Cardiac septum (tissue), 1 donor: ENCODE measurements around the gene UFC1. TPM values are rescaled to one million over a fixed set of nuclear protein-coding genes. Genes with fewer than 3 reads are reported as not detected.
A peak's percentile ranks its signal among the peaks of the same experiment; 100 is the strongest.

Experiments
- DNase-seq: peaks from one replicate; pipeline ENCODE4 v3.0.0-alpha.2; 2020; ENCODE audit warnings: low spot score
- intact Hi-C: fragments of 100-400 bp; cut with DNase I; formaldehyde crosslinking; loops from one replicate; pipeline ENCODE4 v1.14.0; 2022
- total RNA-seq: library from RNA; stranded (reverse); fragmentation: NEBNext Ultra II Directional; extraction: Animal tissue kit (Norgen Biotek cat#: 25700); gene quantifications from one replicate; pipeline ENCODE4 v1.2.1, GENCODE V29; 2021
- donor health status: DM: no; HTN: no; CAD: no.

UFC1 gene
- total RNA-seq, 1 donor from 2014 or later, result 73.6 TPM

GRCh38 chr1:161131523-161132409, 22.0 kb upstream of the UFC1 start:
- DNase-seq, result no peak
- intact Hi-C loops, result loop anchor here (1.0 to 10.0 kb wide), 5 partner anchors 13 to 137 kb away; partner anchors contain the start of genes KLHDC9, NIT1, PFDN2 and USP21

GRCh38 chr1:161132410-161133219, 21.2 kb upstream of the UFC1 start, which contains the start of gene DEDD:
Gene DEDD (minus strand): TSS chr1:161132667. CDS start chr1:161124462, 8,205 bp downstream.
- peak; percentile 97 for DNase-seq
- intact Hi-C loops, result loop anchor here (1.0 to 10.0 kb wide), 5 partner anchors 14 to 138 kb away; partner anchors contain the start of genes KLHDC9, NIT1, PFDN2 and USP21

- DNase-seq, result no peak
- intact Hi-C loops, result loop anchor here (2.0 to 10.0 kb wide), 4 partner anchors 14 to 138 kb away; partner anchors contain the start of genes NIT1, PFDN2 and USP21
These were observed 20.5 kb upstream of the UFC1 start for GRCh38 chr1:161133220-161133740.

- DNase-seq, result no peak
- intact Hi-C loops, result loop anchor here (10.0 kb wide), 1 partner anchor 143 kb away; no protein-coding TSS in a partner anchor
These were observed 15.9 kb upstream of the UFC1 start for GRCh38 chr1:161137881-161138280.

- intact Hi-C loops, result loop anchor here (10.0 kb wide), 1 partner anchor 144 kb away; no protein-coding TSS in a partner anchor
These were observed 15.3 kb upstream of the UFC1 start for GRCh38 chr1:161138431-161138830.

GRCh38 chr1:161139766-161140165, 14.0 kb upstream of the UFC1 start:
- intact Hi-C loops, result loop anchor here (10.0 kb wide), 1 partner anchor 145 kb away; no protein-coding TSS in a partner anchor
- DNase-seq, result no peak

More at GRCh38 chr1:161138431-161138830, 15.3 kb upstream of the UFC1 start:
- no peak for DNase-seq

GRCh38 chr1:161140755-161141400, 12.9 kb upstream of the UFC1 start:
- intact Hi-C loops, result no loop called here
- DNase-seq, result no peak

- DNase-seq, result no peak
- intact Hi-C loops, result no loop called here
These were observed 7.9 kb upstream of the UFC1 start for GRCh38 chr1:161145832-161146231.

GRCh38 chr1:161153176-161153575, 602 bp upstream of the UFC1 start:
- no peak for DNase-seq
- intact Hi-C loops, result loop anchor here (5.0 kb wide), 1 partner anchor 36 kb away; the partner anchor contains the start of genes NIT1 and PFDN2

- no peak for DNase-seq
- intact Hi-C loops, result loop anchor here (2.0 kb wide), 1 partner anchor 25 kb away; the partner anchor contains the start of gene DEDD
These were observed 4.1 kb downstream of the UFC1 start for GRCh38 chr1:161157867-161158266.

- no peak for DNase-seq
- intact Hi-C loops, result loop anchor here (2.0 kb wide), 1 partner anchor 26 kb away; the partner anchor contains the start of gene DEDD
These were observed 4.7 kb downstream of the UFC1 start for GRCh38 chr1:161158316-161159010.

GRCh38 chr1:161159087-161159912, 5.5 kb downstream of the UFC1 start, which contains the start of gene USP21:
Gene USP21 (plus strand): TSS chr1:161159500. CDS start chr1:161160641, 1,141 bp downstream.
- intact Hi-C loops, result loop anchor here (2.0 kb wide), 1 partner anchor 26 kb away; the partner anchor contains the start of gene DEDD
- peak; percentile 98 for DNase-seq

GRCh38 chr1:161159913-161160243, 6.1 kb downstream of the UFC1 start:
- intact Hi-C loops, result loop anchor here (2.0 kb wide), 1 partner anchor 27 kb away; the partner anchor contains the start of gene DEDD
- no peak for DNase-seq

GRCh38 chr1:161160671-161161145, 6.9 kb downstream of the UFC1 start:
- intact Hi-C loops, result no loop called here
- DNase-seq, result no peak

- intact Hi-C loops, result no loop called here
- no peak for DNase-seq
These were observed 7.9 kb downstream of the UFC1 start for GRCh38 chr1:161161652-161162051.

- DNase-seq, result no peak
- intact Hi-C loops, result no loop called here
These were observed 8.3 kb downstream of the UFC1 start for GRCh38 chr1:161162052-161162451.

- DNase-seq, result no peak
- intact Hi-C loops, result no loop called here
These were observed 9.0 kb downstream of the UFC1 start for GRCh38 chr1:161162806-161163205.
